ENCODE data around the gene CREBBP.

The CREBBP gene

GRCh38 chr16:3781421-3781820 lies 99.1 kb downstream of the CREBBP start:
- Histone ChIP-seq H3K36me3 (replicated peaks) (peaks cover 58% of the 10 kb centered on the region), H3K4me1 (no peaks in the 10 kb centered on the region), H3K27me3 (ENCODE audit: low read depth) (no peaks in the 10 kb centered on the region), H3K9me3 (no peaks in the 10 kb centered on the region), H3K4me3 (no peak overlapping the region)
- DNase-seq (ENCODE audit: low spot score in 2 of 2) = no peak
- in situ Hi-C loops (cut with MboI; ENCODE audit: low sequenced_read_pairs) = no loop called here

- Histone ChIP-seq H3K4me3 (no peak overlapping the region), H3K36me3 (replicated peaks) (peaks cover 64% of the 10 kb centered on the region), H3K9me3 (no peaks in the 10 kb centered on the region), H3K27me3 (ENCODE audit: low read depth) (no peaks in the 10 kb centered on the region), H3K4me1 (no peaks in the 10 kb centered on the region)
- DNase-seq (ENCODE audit: low spot score in 2 of 2) = no peak
- in situ Hi-C loops (cut with MboI; ENCODE audit: low sequenced_read_pairs) = no loop called here
These were observed 99.9 kb downstream of the CREBBP start for GRCh38 chr16:3780570-3780969.

GRCh38 chr16:3776316-3776715 lies 104.2 kb downstream of the CREBBP start:
- Histone ChIP-seq H3K9me3 (no peaks in the 10 kb centered on the region), H3K27me3 (ENCODE audit: low read depth) (no peaks in the 10 kb centered on the region), H3K4me1 (peaks cover 3% of the 10 kb centered on the region; the same call in 1 of the 2 replicates), H3K36me3 (replicated peaks) (peaks cover 68% of the 10 kb centered on the region), H3K4me3 (no peak overlapping the region)
- in situ Hi-C loops (cut with MboI; ENCODE audit: low sequenced_read_pairs) = no loop called here
- DNase-seq (ENCODE audit: low spot score in 2 of 2) = no peak

- DNase-seq (ENCODE audit: low spot score in 2 of 2) = no peak
- in situ Hi-C loops (cut with MboI; ENCODE audit: low sequenced_read_pairs) = no loop called here
- Histone ChIP-seq H3K4me3 (no peak overlapping the region), H3K9me3 (no peaks in the 10 kb centered on the region), H3K36me3 (replicated peaks) (peaks cover 69% of the 10 kb centered on the region), H3K4me1 (peaks cover 3% of the 10 kb centered on the region; the same call in 1 of the 2 replicates), H3K27me3 (ENCODE audit: low read depth) (no peaks in the 10 kb centered on the region)
These were observed 105.7 kb downstream of the CREBBP start for GRCh38 chr16:3774819-3775218.

GRCh38 chr16:3774156-3774767 lies 106.3 kb downstream of the CREBBP start:
- Histone ChIP-seq H3K4me1 (peaks cover 3% of the 10 kb centered on the region; the same call in 1 of the 2 replicates), H3K4me3 (no peak overlapping the region), H3K27me3 (ENCODE audit: low read depth) (no peaks in the 10 kb centered on the region), H3K36me3 (replicated peaks) (peaks cover 68% of the 10 kb centered on the region), H3K9me3 (no peaks in the 10 kb centered on the region)
- in situ Hi-C loops (cut with MboI; ENCODE audit: low sequenced_read_pairs) = no loop called here
- DNase-seq (ENCODE audit: low spot score in 2 of 2) = no peak

GRCh38 chr16:3773663-3774062 lies 106.8 kb downstream of the CREBBP start:
- in situ Hi-C loops (cut with MboI; ENCODE audit: low sequenced_read_pairs) = no loop called here
- peaks cover 71% of the 10 kb centered on the region for H3K36me3 ChIP-seq (replicated peaks)
- peaks cover 3% of the 10 kb centered on the region; the same call in 1 of the 2 replicates for H3K4me1 ChIP-seq
- no peaks in the 10 kb centered on the region for H3K27me3 ChIP-seq (ENCODE audit: low read depth)
- H3K9me3 ChIP-seq = no peaks in the 10 kb centered on the region
- DNase-seq (ENCODE audit: low spot score in 2 of 2) = no peak
- no peak overlapping the region for H3K4me3 ChIP-seq

GRCh38 chr16:3771513-3771912 lies 109.0 kb downstream of the CREBBP start:
- Histone ChIP-seq H3K9me3 (no peaks in the 10 kb centered on the region), H3K36me3 (replicated peaks) (peaks cover 73% of the 10 kb centered on the region), H3K4me1 (peaks cover 3% of the 10 kb centered on the region; the same call in 1 of the 2 replicates), H3K27me3 (ENCODE audit: low read depth) (no peaks in the 10 kb centered on the region), H3K4me3 (no peak overlapping the region)
- in situ Hi-C loops (cut with MboI; ENCODE audit: low sequenced_read_pairs) = no loop called here
- DNase-seq (ENCODE audit: low spot score in 2 of 2) = no peak

GRCh38 chr16:3770530-3770929 lies 110.0 kb downstream of the CREBBP start:
- Histone ChIP-seq H3K27me3 (ENCODE audit: low read depth) (no peaks in the 10 kb centered on the region), H3K9me3 (no peaks in the 10 kb centered on the region), H3K36me3 (replicated peaks) (peaks cover 75% of the 10 kb centered on the region), H3K4me1 (peaks cover 3% of the 10 kb centered on the region; the same call in 1 of the 2 replicates), H3K4me3 (no peak overlapping the region)
- no peak for DNase-seq (ENCODE audit: low spot score in 2 of 2)
- in situ Hi-C loops (cut with MboI; ENCODE audit: low sequenced_read_pairs) = no loop called here

- in situ Hi-C loops (cut with MboI; ENCODE audit: low sequenced_read_pairs) = no loop called here
- DNase-seq (ENCODE audit: low spot score in 2 of 2) = no peak
- H3K4me1 ChIP-seq = peaks cover 3% of the 10 kb centered on the region; the same call in 1 of the 2 replicates
- peaks cover 75% of the 10 kb centered on the region for H3K36me3 ChIP-seq (replicated peaks)
- H3K9me3 ChIP-seq = no peaks in the 10 kb centered on the region
- H3K4me3 ChIP-seq = no peak overlapping the region
- H3K27me3 ChIP-seq (ENCODE audit: low read depth) = no peaks in the 10 kb centered on the region
These were observed 110.6 kb downstream of the CREBBP start for GRCh38 chr16:3769942-3770341.

GRCh38 chr16:3769013-3769412 lies 111.5 kb downstream of the CREBBP start:
- no peak for DNase-seq (ENCODE audit: low spot score in 2 of 2)
- in situ Hi-C loops (cut with MboI; ENCODE audit: low sequenced_read_pairs) = no loop called here
- Histone ChIP-seq H3K4me3 (no peak overlapping the region), H3K4me1 (peaks cover 3% of the 10 kb centered on the region; the same call in 1 of the 2 replicates), H3K36me3 (replicated peaks) (peaks cover 66% of the 10 kb centered on the region), H3K27me3 (ENCODE audit: low read depth) (no peaks in the 10 kb centered on the region), H3K9me3 (no peaks in the 10 kb centered on the region)

GRCh38 chr16:3767333-3767986 lies 113.1 kb downstream of the CREBBP start:
- DNase-seq (ENCODE audit: low spot score in 2 of 2) = no peak
- Histone ChIP-seq H3K9me3 (no peaks in the 10 kb centered on the region), H3K4me3 (no peak overlapping the region), H3K4me1 (no peaks in the 10 kb centered on the region), H3K27me3 (ENCODE audit: low read depth) (no peaks in the 10 kb centered on the region), H3K36me3 (replicated peaks) (peaks cover 68% of the 10 kb centered on the region)
- in situ Hi-C loops (cut with MboI; ENCODE audit: low sequenced_read_pairs) = no loop called here

GRCh38 chr16:3766177-3766576 lies 114.3 kb downstream of the CREBBP start:
- no peak overlapping the region for H3K4me3 ChIP-seq
- in situ Hi-C loops (cut with MboI; ENCODE audit: low sequenced_read_pairs) = no loop called here
- peaks cover 72% of the 10 kb centered on the region for H3K36me3 ChIP-seq (replicated peaks)
- no peak for DNase-seq (ENCODE audit: low spot score in 2 of 2)
- no peaks in the 10 kb centered on the region for H3K9me3 ChIP-seq
- H3K27me3 ChIP-seq (ENCODE audit: low read depth) = no peaks in the 10 kb centered on the region
- H3K4me1 ChIP-seq = 0 out of 2 replicates have a peak, but pooled peaks cover 3% of the 10 kb centered on the region

GRCh38 chr16:3764409-3764808 lies 116.1 kb downstream of the CREBBP start:
- H3K4me1 ChIP-seq = 0 out of 2 replicates have a peak, but pooled peaks cover 3% of the 10 kb centered on the region
- peaks cover 62% of the 10 kb centered on the region for H3K36me3 ChIP-seq (replicated peaks)
- H3K27me3 ChIP-seq (ENCODE audit: low read depth) = no peaks in the 10 kb centered on the region
- in situ Hi-C loops (cut with MboI; ENCODE audit: low sequenced_read_pairs) = no loop called here
- no peak for DNase-seq (ENCODE audit: low spot score in 2 of 2)
- no peak overlapping the region for H3K4me3 ChIP-seq
- no peaks in the 10 kb centered on the region for H3K9me3 ChIP-seq

- Histone ChIP-seq H3K36me3 (replicated peaks) (peaks cover 56% of the 10 kb centered on the region), H3K9me3 (no peaks in the 10 kb centered on the region), H3K4me1 (0 out of 2 replicates have a peak, but pooled peaks cover 3% of the 10 kb centered on the region), H3K4me3 (no peak overlapping the region), H3K27me3 (ENCODE audit: low read depth) (no peaks in the 10 kb centered on the region)
- in situ Hi-C loops (cut with MboI; ENCODE audit: low sequenced_read_pairs) = no loop called here
- DNase-seq (ENCODE audit: low spot score in 2 of 2) = no peak
These were observed 118.3 kb downstream of the CREBBP start for GRCh38 chr16:3762107-3762750.
